HepG2 (cell line): ENCODE measurements around the gene BMERB1. TPM values are rescaled to one million over a fixed set of nuclear protein-coding genes. Genes with fewer than 3 reads are reported as not detected.

Experiments used
- ARNTL ChIP-seq: sonication (generic); formaldehyde crosslinking; IDR thresholded peaks from 2 replicates; pipeline ENCODE4 v1.4.0; 2020; ENCODE audit warnings: mild to moderate bottlenecking, missing genetic modification reagents
- POLR2G ChIP-seq: fragments of 200-400 bp; formaldehyde crosslinking; IDR thresholded peaks from 2 replicates; pipeline ENCODE4 v1.6.1; 2018; ENCODE audit warnings: mild to moderate bottlenecking, low read depth, low read length, moderate library complexity
- REPIN1 ChIP-seq: sonication (generic); formaldehyde crosslinking; IDR thresholded peaks from 2 replicates; pipeline ENCODE4 v1.8.0; 2022; ENCODE audit warnings: missing genetic modification reagents, low read depth, mild to moderate bottlenecking, borderline replicate concordance
- SNAPC4 ChIP-seq: sonication (generic); formaldehyde crosslinking; IDR thresholded peaks from 2 replicates; pipeline ENCODE4 v1.4.0; 2020; ENCODE audit warnings: mild to moderate bottlenecking, missing genetic modification reagents
- STAT6 ChIP-seq: sonication (generic); formaldehyde crosslinking; IDR thresholded peaks from 2 replicates; pipeline ENCODE4 v1.4.0; 2020; ENCODE audit warnings: missing genetic modification reagents, mild to moderate bottlenecking, borderline replicate concordance
- USF2 ChIP-seq, 2 experiments: sonication (generic) in 1 of 2; formaldehyde crosslinking in 1 of 2; IDR thresholded peaks; 2 replicates each; pipeline versions ENCODE4 v1.5.1 to v1.6.1; 2011 to 2020; ENCODE audit warnings: borderline replicate concordance in 1 of 2, low read depth in 1 of 2, low read length in 1 of 2, mild to moderate bottlenecking in 1 of 2, missing genetic modification reagents in 1 of 2, moderate library complexity in 1 of 2
- ZBTB33 ChIP-seq: sonication (generic); formaldehyde crosslinking; IDR thresholded peaks from 2 replicates; pipeline ENCODE4 v1.4.0; 2020; ENCODE audit warnings: missing genetic modification reagents
- ZBTB49 ChIP-seq: sonication (generic); formaldehyde crosslinking; IDR thresholded peaks from 2 replicates; pipeline ENCODE4 v1.4.0; 2020; ENCODE audit warnings: missing genetic modification reagents, borderline replicate concordance
- ZFX ChIP-seq: sonication (generic); formaldehyde crosslinking; IDR thresholded peaks from 2 replicates; pipeline ENCODE4 v1.4.0; 2020; ENCODE audit warnings: mild to moderate bottlenecking, low read depth, missing genetic modification reagents, moderate library complexity
- ZNF572 ChIP-seq: sonication (generic); formaldehyde crosslinking; IDR thresholded peaks from 2 replicates; pipeline ENCODE4 v1.5.1; 2020; ENCODE audit warnings: mild to moderate bottlenecking, missing genetic modification reagents
- ZNF660 ChIP-seq: sonication (generic); formaldehyde crosslinking; IDR thresholded peaks from 2 replicates; pipeline ENCODE4 v1.5.1; 2020; ENCODE audit warnings: mild to moderate bottlenecking, low read depth, missing genetic modification reagents, borderline replicate concordance
- polyA plus RNA-seq, 8 experiments: library from polyadenylated mRNA; depleted of rRNA in 3 of 8; stranded (reverse) in 7 of 8; unstranded in 1 of 8; fragments of >200 nt; fragmentation: Illumina TruSeq in 4 of 8; extraction: Trizol in 4 of 8; gene quantifications; 2 replicates each; pipeline versions ENCODE4 v1.2.1 to v1.2.3, GENCODE V29; 2011 to 2016; ENCODE audit warnings: low read depth in 4 of 8, missing spikeins in 1 of 8, mixed read lengths in 1 of 8; ENCODE audit not compliant: insufficient read depth in 1 of 8
- total RNA-seq, 5 experiments: library from RNA; depleted of rRNA; stranded (reverse); fragments of >200 nt; fragmentation: Illumina TruSeq; extraction: Trizol; gene quantifications; 2 replicates each; pipeline ENCODE4 v1.2.3, GENCODE V29; 2016; ENCODE audit warnings: low read depth in 1 of 5

BMERB1 gene
- total and polyA plus RNA-seq, 2 of the 13 experiments (the other 11 are each of a cell fraction or from before 2014, with no cell fraction given), result 1.4 TPM

- TF ChIP-seq USF2 (IDR thresholded peaks at IDR 0.05; ENCODE audit: low read depth, low read length) (no peak), USF2 (CRISPR knock-in tag; IDR thresholded peaks at IDR 0.05; ENCODE audit: borderline replicate concordance) (no peak), ARNTL (CRISPR knock-in tag) (no peak), ZFX (no peak), ZBTB33 (CRISPR knock-in tag) (no peak), ZNF660 (no peak), POLR2G (no peak), STAT6 (CRISPR knock-in tag) (no peak), ZBTB49 (no peak), SNAPC4 (CRISPR knock-in tag) (no peak), ZNF572 (CRISPR knock-in tag) (no peak), REPIN1 (CRISPR knock-in tag) (no peak)
These were observed 138.1 kb downstream of the BMERB1 start (continued) for GRCh38 chr16:15572329-15573001.
